ENCODE data around the gene HBE1.
"Not testable (repeated sequence)": the region's sequence is repeated elsewhere in the genome, so short reads cannot be mapped to it uniquely, and the experiment has no call there.

HBE1 gene

GRCh38 chr11:5280582-5281102 is 10.9 kb upstream of the HBE1 start:
- no peak for TF ChIP-seq JUND (IDR thresholded peaks at IDR 0.05; ENCODE audit: low read depth)
- in situ Hi-C loops (cut with HindIII; ENCODE audit: low pct_unique_long_range_greater_than_20kb, low sequenced_read_pairs): no loop called here
- DNase-seq (ENCODE audit: low read depth in 1 of 2, low spot score in 1 of 2): peak in 1 of 2 experiments; percentile 3

DNA sequence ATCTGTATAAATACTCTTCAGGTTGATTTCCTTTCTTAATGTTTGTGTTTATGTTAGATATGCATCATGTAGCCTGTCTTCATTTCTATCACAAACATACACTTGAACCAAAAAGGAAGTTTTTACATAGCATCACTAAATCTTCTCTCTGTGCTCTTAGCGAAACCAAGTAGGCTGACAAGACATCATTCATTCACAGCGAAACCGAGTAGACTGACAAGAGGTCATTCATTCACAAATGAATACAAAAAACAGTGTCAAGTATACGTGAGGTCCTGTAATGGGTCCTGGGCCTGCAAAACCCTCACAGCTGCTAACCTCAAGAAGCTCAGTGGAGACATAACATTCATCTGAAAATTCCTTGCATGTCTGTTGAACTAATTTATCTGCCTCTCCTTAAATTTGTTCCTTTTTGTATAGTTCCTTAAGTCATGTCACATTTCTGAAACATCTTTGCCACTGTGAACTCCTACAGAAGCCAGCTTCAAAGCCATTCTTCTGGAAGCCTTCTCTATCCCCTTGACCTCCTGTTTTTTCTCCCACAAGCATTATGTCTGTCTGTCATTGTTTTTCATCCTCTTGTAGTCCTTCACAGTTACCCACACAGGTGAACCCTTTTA is 9.8 kb upstream of the HBE1 start:
- in situ Hi-C loops (cut with HindIII; ENCODE audit: low pct_unique_long_range_greater_than_20kb, low sequenced_read_pairs): no loop called here
- TF ChIP-seq JUND (IDR thresholded peaks at IDR 0.05; ENCODE audit: low read depth): no peak
- DNase-seq (ENCODE audit: low read depth in 1 of 2, low spot score in 1 of 2): no peak

- DNase-seq (ENCODE audit: low read depth in 1 of 2, low spot score in 1 of 2): no peak
- in situ Hi-C loops (cut with HindIII; ENCODE audit: low pct_unique_long_range_greater_than_20kb, low sequenced_read_pairs): no loop called here
These were observed 8.2 kb upstream of the HBE1 start for GRCh38 chr11:5277807-5278382.

DNA sequence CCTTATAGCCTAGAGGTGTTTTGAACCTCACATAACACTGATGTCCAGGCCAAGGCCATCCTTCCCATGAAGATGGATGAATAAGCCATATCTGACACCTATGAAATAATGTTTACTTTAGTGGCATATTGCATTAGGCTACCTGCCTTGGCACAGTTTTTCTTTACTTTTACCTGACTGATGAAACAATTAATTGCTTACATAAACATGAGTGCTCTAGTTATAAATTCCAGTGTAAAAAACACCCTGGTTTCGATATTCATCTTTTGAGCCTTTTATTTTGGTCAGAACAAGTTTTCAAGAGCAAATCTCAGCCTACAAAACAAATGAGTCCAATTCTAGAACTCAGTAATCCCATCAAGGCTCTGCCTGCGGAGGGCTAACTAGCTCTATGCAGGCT is 7.0 kb upstream of the HBE1 start:
- no peak for DNase-seq (ENCODE audit: low read depth in 1 of 2, low spot score in 1 of 2)
- in situ Hi-C loops (cut with HindIII; ENCODE audit: low pct_unique_long_range_greater_than_20kb, low sequenced_read_pairs): no loop called here
- no peak for TF ChIP-seq JUND (IDR thresholded peaks at IDR 0.05; ENCODE audit: low read depth)

More at GRCh38 chr11:5277807-5278382, 8.2 kb upstream of the HBE1 start:
- TF ChIP-seq JUND (IDR thresholded peaks at IDR 0.05; ENCODE audit: low read depth): no peak

DNA sequence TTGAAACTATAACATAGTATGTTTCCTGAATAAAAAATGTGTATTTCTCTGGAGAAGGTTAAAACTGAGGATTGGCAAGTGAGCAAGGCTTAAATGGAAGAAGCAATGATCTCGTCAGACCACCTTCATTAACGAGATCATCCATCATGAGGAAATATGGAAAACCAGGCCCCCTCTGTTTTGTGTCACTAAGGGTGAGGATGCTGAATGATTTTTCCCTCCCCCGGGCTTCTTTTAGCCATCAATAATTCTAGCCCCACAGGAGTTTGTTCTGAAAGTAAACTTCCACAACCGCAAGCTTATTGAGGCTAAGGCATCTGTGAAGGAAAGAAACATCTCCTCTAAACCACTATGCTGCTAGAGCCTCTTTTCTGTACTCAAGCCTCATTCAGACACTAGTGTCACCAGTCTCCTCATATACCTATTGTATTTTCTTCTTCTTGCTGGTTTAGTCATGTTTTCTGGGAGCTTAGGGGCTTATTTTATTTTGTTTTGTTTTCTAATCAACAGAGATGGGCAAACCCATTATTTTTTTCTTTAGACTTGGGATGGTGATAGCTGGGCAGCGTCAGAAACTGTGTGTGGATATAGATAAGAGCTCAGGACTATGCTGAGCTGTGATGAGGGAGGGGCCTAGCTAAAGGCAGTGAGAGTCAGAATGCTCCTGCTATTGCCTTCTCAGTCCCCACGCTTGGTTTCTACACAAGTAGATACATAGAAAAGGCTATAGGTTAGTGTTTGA is 5.8 kb upstream of the HBE1 start:
- DNase-seq (ENCODE audit: low read depth in 1 of 2, low spot score in 1 of 2): no peak
- no peak for TF ChIP-seq JUND (IDR thresholded peaks at IDR 0.05; ENCODE audit: low read depth)
- in situ Hi-C loops (cut with HindIII; ENCODE audit: low pct_unique_long_range_greater_than_20kb, low sequenced_read_pairs): no loop called here

- DNase-seq (ENCODE audit: low read depth in 1 of 2, low spot score in 1 of 2): no peak
- in situ Hi-C loops (cut with HindIII; ENCODE audit: low pct_unique_long_range_greater_than_20kb, low sequenced_read_pairs): no loop called here
- no peak for TF ChIP-seq JUND (IDR thresholded peaks at IDR 0.05; ENCODE audit: low read depth)
These were observed 4.7 kb upstream of the HBE1 start for GRCh38 chr11:5274395-5274794.

GRCh38 chr11:5272395-5273017 is 2.8 kb upstream of the HBE1 start:
- in situ Hi-C loops (cut with HindIII; ENCODE audit: low pct_unique_long_range_greater_than_20kb, low sequenced_read_pairs): no loop called here
- TF ChIP-seq JUND (IDR thresholded peaks at IDR 0.05; ENCODE audit: low read depth): no peak
- no peak for DNase-seq (ENCODE audit: low read depth in 1 of 2, low spot score in 1 of 2)

DNA sequence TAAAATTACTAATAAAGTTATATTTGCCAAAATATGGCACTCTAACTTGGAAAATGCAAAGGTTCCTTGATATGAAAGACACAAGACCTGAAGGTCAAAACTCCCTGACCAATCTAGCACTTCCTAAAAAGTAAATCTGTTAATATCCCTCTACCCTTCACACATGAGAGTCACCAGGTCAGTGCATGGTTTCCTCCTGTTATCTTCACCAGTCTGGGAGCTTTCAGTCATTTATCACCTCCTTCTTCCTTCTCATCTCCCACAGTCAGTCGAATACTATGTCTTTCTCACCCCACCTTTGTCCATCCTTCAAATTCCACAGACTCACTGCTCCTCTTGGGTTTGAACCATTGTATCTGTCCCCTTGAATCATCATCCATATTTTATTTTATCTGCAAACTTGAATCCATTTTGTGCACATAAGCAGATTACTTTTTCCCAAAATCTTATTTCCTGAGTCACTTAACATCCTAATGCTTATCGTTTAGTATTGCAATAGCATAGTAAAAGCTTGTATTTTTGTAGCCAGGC is 2.6 kb downstream of the HBE1 start:
- no peak for TF ChIP-seq JUND (IDR thresholded peaks at IDR 0.05; ENCODE audit: low read depth)
- in situ Hi-C loops (cut with HindIII; ENCODE audit: low pct_unique_long_range_greater_than_20kb, low sequenced_read_pairs): no loop called here
- DNase-seq (ENCODE audit: low read depth in 1 of 2, low spot score in 1 of 2): no peak

- no peak for DNase-seq (ENCODE audit: low read depth in 1 of 2, low spot score in 1 of 2)
- TF ChIP-seq JUND (IDR thresholded peaks at IDR 0.05; ENCODE audit: low read depth): no peak
- in situ Hi-C loops (cut with HindIII; ENCODE audit: low pct_unique_long_range_greater_than_20kb, low sequenced_read_pairs): no loop called here
These were observed 3.1 kb downstream of the HBE1 start for GRCh38 chr11:5266609-5267008.

DNA sequence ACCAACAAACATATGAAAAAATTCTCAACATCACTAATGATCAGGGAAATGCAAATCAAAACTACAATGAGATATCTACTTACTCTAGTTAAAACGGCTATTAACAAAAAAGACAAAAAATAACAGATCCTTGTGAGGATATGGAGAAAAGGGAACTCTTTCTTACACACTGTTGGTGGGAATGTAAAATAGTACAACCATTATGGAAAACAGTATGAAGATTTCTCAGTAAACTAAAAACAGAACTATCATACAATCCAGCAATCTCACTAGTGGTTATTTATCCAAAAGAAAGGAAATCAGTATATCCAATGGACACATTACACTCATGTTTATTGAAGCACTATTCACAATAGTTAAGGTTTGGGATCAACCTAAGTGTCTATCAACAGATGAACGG is 3.9 kb downstream of the HBE1 start:
- DNase-seq (ENCODE audit: low read depth in 1 of 2, low spot score in 1 of 2): no peak
- no peak for TF ChIP-seq JUND (IDR thresholded peaks at IDR 0.05; ENCODE audit: low read depth)
- in situ Hi-C loops (cut with HindIII; ENCODE audit: low pct_unique_long_range_greater_than_20kb, low sequenced_read_pairs): no loop called here

DNA sequence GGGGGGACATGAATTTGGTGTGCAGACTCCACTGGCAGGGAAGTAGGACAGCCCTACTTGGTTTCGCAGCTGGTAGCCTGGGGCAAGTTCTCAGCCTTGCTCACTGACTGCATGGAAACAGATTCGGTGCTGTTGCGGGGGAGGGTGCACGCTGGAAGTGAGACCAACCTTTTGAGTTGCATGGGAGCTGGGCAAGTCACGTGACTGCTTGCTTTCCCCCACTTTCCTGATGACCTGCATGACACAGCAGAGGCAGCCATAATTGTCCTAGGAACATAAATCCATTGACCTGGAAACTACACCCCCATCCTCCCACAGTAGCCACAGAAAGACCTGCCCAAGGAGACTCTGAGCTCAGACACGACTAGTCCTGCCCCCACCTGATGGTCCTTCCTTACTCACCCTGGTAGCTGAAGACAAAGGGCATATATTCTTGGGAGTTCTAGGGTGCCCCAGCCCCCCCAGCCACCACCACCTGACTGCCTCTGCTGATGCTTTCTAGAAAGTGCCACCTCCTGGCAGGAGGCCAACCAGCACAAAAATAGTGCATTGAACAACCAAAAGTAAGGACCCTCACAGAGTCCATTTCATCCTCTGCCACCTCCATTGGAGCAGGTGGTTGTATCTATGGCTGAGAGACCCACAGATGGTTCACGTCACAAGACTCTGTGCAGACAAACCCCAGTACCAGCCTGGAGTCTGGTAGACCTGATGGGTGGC is 11.0 kb downstream of the HBE1 start:
- TF ChIP-seq JUND (IDR thresholded peaks at IDR 0.05; ENCODE audit: low read depth): no peak
- in situ Hi-C loops (cut with HindIII; ENCODE audit: low pct_unique_long_range_greater_than_20kb, low sequenced_read_pairs): no loop called here

GRCh38 chr11:5257296-5257695 is 12.4 kb downstream of the HBE1 start:
- in situ Hi-C loops (cut with HindIII; ENCODE audit: low pct_unique_long_range_greater_than_20kb, low sequenced_read_pairs): no loop called here
- no peak for TF ChIP-seq JUND (IDR thresholded peaks at IDR 0.05; ENCODE audit: low read depth)
- no peak for DNase-seq (ENCODE audit: low read depth in 1 of 2, low spot score in 1 of 2)

More for the DNA sequence above, 11.0 kb downstream of the HBE1 start:
- no peak for DNase-seq (ENCODE audit: low read depth in 1 of 2, low spot score in 1 of 2)

DNA sequence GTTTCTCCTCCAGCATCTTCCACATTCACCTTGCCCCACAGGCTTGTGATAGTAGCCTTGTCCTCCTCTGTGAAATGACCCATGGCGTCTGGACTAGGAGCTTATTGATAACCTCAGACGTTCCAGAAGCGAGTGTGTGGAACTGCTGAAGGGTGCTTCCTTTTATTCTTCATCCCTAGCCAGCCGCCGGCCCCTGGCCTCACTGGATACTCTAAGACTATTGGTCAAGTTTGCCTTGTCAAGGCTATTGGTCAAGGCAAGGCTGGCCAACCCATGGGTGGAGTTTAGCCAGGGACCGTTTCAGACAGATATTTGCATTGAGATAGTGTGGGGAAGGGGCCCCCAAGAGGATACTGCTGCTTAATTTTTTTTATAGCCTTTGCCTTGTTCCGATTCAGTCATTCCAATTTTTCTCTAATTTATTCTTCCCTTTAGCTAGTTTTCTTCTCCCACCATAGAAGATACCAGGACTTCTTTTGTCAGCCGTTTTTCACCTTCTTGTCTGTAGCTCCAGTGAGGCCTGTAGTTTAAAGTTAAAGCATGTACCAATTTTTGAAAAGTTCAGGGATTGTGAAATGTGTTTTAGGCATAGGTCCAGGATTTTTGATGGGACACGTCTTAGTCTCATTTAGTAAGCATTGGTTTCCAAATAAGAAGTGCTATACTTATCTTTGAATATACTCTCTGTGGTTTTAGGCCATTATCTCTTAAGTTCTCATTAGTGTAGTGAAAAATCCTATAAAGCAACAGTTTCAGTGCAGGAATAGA is 14.9 kb downstream of the HBE1 start, which contains the start of gene HBG2:
TSS of gene HBG2 (minus strand) at position 136 of the 768 bp plus-strand sequence. CDS start at position 83, 53 bp downstream.
- in situ Hi-C loops (cut with HindIII; ENCODE audit: low pct_unique_long_range_greater_than_20kb, low sequenced_read_pairs); DNase-seq (ENCODE audit: low read depth in 1 of 2, low spot score in 1 of 2): not testable (repeated sequence)

DNA sequence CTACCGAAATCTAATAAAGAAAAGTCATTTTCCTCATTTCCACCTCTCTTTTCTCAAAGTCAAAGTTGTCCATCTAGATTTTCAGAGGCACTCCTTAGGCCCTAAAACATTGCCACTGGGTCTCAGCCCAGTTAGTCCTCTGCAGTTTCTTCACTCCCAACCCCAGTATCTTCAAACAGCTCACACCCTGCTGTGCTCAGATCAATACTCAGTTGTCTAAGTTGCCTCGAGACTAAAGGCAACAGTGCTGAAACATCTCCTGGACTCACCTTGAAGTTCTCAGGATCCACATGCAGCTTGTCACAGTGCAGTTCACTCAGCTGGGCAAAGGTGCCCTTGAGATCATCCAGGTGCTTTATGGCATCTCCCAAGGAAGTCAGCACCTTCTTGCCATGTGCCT is 15.7 kb downstream of the HBE1 start:
- DNase-seq (ENCODE audit: low read depth in 1 of 2, low spot score in 1 of 2); in situ Hi-C loops (cut with HindIII; ENCODE audit: low pct_unique_long_range_greater_than_20kb, low sequenced_read_pairs): not testable (repeated sequence)

DNA sequence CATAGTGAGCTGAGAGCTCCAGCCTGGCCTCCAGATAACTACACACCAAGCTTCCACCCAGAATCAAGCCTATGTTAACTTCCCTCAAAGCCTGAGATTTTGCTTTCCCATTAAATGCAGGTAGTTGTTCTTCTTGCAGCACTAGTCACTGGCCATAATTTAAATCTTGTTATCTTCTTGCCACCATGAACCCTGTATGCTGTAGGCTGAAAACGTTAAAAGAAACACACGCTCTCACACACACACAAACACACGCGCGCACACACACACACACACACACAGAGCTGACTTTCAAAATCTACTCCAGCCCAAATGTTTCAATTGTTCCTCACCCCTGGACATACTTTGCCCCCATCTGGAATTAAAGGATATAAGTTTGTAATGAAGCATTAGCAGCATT is 16.3 kb downstream of the HBE1 start:
- in situ Hi-C loops (cut with HindIII; ENCODE audit: low pct_unique_long_range_greater_than_20kb, low sequenced_read_pairs): not testable (repeated sequence)

More for the DNA sequence above, 16.3 kb downstream of the HBE1 start:
- not testable (repeated sequence) for DNase-seq (ENCODE audit: low read depth in 1 of 2, low spot score in 1 of 2)
